GM18520 (cell line): ENCODE data around the gene LCT.
"Not testable (repeated sequence)": the region's sequence is repeated elsewhere in the genome, so short reads cannot be mapped to it uniquely, and the experiment has no call there.

Experiments used
- ATAC-seq: cut with Tn5 transposase; IDR thresholded peaks from one replicate; pipeline ENCODE4 v1.9.1; 2021; ENCODE audit not compliant: unreplicated experiment

Gene LCT

GRCh38 chr2:135832891-135833290 lies 4.1 kb downstream of the LCT start:
- ATAC-seq: no peak

GRCh38 chr2:135831180-135831812 lies 5.7 kb downstream of the LCT start:
- no peak for ATAC-seq

- ATAC-seq: no peak
These were observed 7.4 kb downstream of the LCT start for GRCh38 chr2:135829378-135830135.

GRCh38 chr2:135826544-135826943 lies 10.4 kb downstream of the LCT start:
- no peak for ATAC-seq

GRCh38 chr2:135825550-135826176 lies 11.3 kb downstream of the LCT start:
- no peak for ATAC-seq

GRCh38 chr2:135825131-135825530 lies 11.9 kb downstream of the LCT start:
- no peak for ATAC-seq

- no peak for ATAC-seq
These were observed 14.1 kb downstream of the LCT start for GRCh38 chr2:135822855-135823254.

GRCh38 chr2:135821190-135821589 lies 15.8 kb downstream of the LCT start:
- no peak for ATAC-seq

- ATAC-seq: no peak
These were observed 16.9 kb downstream of the LCT start for GRCh38 chr2:135820003-135820618.

- ATAC-seq: no peak
These were observed 17.9 kb downstream of the LCT start for GRCh38 chr2:135818937-135819610.

GRCh38 chr2:135817951-135818350 lies 19.0 kb downstream of the LCT start:
- ATAC-seq: no peak

GRCh38 chr2:135817466-135817865 lies 19.5 kb downstream of the LCT start:
- no peak for ATAC-seq

GRCh38 chr2:135815269-135815668 lies 21.7 kb downstream of the LCT start:
- no peak for ATAC-seq

- ATAC-seq: no peak
These were observed 24.0 kb downstream of the LCT start for GRCh38 chr2:135812907-135813511.

GRCh38 chr2:135807874-135808273 lies 29.1 kb downstream of the LCT start:
- ATAC-seq: not testable (repeated sequence)

- no peak for ATAC-seq
These were observed 33.7 kb downstream of the LCT start for GRCh38 chr2:135803278-135803677.

- no peak for ATAC-seq
These were observed 34.6 kb downstream of the LCT start for GRCh38 chr2:135802350-135802749.

- no peak for ATAC-seq
These were observed 36.2 kb downstream of the LCT start for GRCh38 chr2:135800513-135801460.

- no peak for ATAC-seq
These were observed 37.2 kb downstream of the LCT start for GRCh38 chr2:135799738-135800137.

- ATAC-seq: no peak
These were observed 38.2 kb downstream of the LCT start for GRCh38 chr2:135798762-135799161.
